SK-N-SH (cell line): ENCODE measurements around the gene TANK. TPM values are rescaled to one million over a fixed set of nuclear protein-coding genes. Genes with fewer than 3 reads are reported as not detected.

Experiments used
- CTCF ChIA-PET: fragments of 300-600, 350-600 bp; formaldehyde crosslinking; extraction: SDS; loops from one replicate; lab custom pipeline; 2021; lab: Yijun Ruan, JAX
- POLR2A ChIA-PET: fragments of 350-600 bp; sonication (Branson Sonifier 250); formaldehyde crosslinking; extraction: SDS; loops from one replicate; lab custom pipeline; 2020; ENCODE audit warnings: antibody characterized with exemption, inconsistent platforms; lab: Yijun Ruan, JAX
- DNase-seq: peaks from one replicate; pipeline ENCODE4 v3.0.0; 2012
- H2AFZ ChIP-seq: fragments of 200-600 bp; sonication (generic); 2 replicates; pipeline ENCODE4 v1.8.1; 2016; ENCODE audit warnings: antibody characterized with exemption, mild to moderate bottlenecking, low read depth
- H3F3A ChIP-seq: fragments of 200-600 bp; sonication (generic); replicated peaks from 2 replicates; pipeline ENCODE3; 2016; ENCODE audit warnings: antibody characterized with exemption, mild to moderate bottlenecking; ENCODE audit not compliant: insufficient read depth
- H3K27ac ChIP-seq, 2 experiments: fragments of 200-500 bp in 1 of 2; fragments of 200-600 bp in 1 of 2; sonication (Bioruptor generic) in 1 of 2; sonication (generic), shearing (Covaris generic) in 1 of 2; 2 replicates each; pipeline versions ENCODE4 v1.5.1 to v1.6.1; 2014 to 2016; ENCODE audit warnings: low read depth in 2 of 2, inconsistent platforms in 1 of 2, low read length in 1 of 2, mild to moderate bottlenecking in 1 of 2, mixed read lengths in 1 of 2
- H3K27me3 ChIP-seq: fragments of 200-600 bp; sonication (generic), shearing (Covaris generic); 2 replicates; pipeline ENCODE4 v1.6.1; 2016; ENCODE audit warnings: mixed run types; ENCODE audit not compliant: insufficient read depth
- H3K36me3 ChIP-seq, 2 experiments: fragments of 200-500 bp in 1 of 2; fragments of 200-600 bp in 1 of 2; sonication (Bioruptor generic) in 1 of 2; sonication (generic) in 1 of 2; replicated peaks in 1 of 2; 2 replicates each; pipeline versions ENCODE3 to v1.5.1; 2014 to 2016; ENCODE audit warnings: low read length in 1 of 2, mild to moderate bottlenecking in 1 of 2; ENCODE audit not compliant: insufficient read depth in 2 of 2, control insufficient read depth in 1 of 2
- H3K4me1 ChIP-seq, 2 experiments: fragments of 200-500 bp in 1 of 2; fragments of 200-600 bp in 1 of 2; sonication (Bioruptor generic) in 1 of 2; sonication (generic), shearing (Covaris generic) in 1 of 2; 2 replicates each; pipeline versions ENCODE4 v1.5.1 to v1.6.1; 2014 to 2016; ENCODE audit warnings: low read depth in 1 of 2, low read length in 1 of 2, mixed run types in 1 of 2; ENCODE audit not compliant: insufficient read depth in 2 of 2, control insufficient read depth in 1 of 2
- H3K4me2 ChIP-seq: fragments of 200-600 bp; sonication (generic), shearing (Covaris generic); 2 replicates; pipeline ENCODE4 v1.6.1; 2017; ENCODE audit warnings: mixed run types
- H3K4me3 ChIP-seq, 2 experiments: fragments of 200-500 bp in 1 of 2; fragments of 200-600 bp in 1 of 2; sonication (Bioruptor generic) in 1 of 2; sonication (generic), shearing (Covaris generic) in 1 of 2; 2 replicates each; pipeline versions ENCODE4 v1.5.1 to v1.8.1; 2014 to 2016; ENCODE audit warnings: low read depth in 2 of 2, inconsistent platforms in 1 of 2, low read length in 1 of 2, mild to moderate bottlenecking in 1 of 2, mixed read lengths in 1 of 2, moderate library complexity in 1 of 2
- H3K79me2 ChIP-seq: fragments of 200-600 bp; sonication (generic); 2 replicates; pipeline ENCODE4 v1.8.1; 2017; ENCODE audit warnings: mild to moderate bottlenecking; ENCODE audit not compliant: insufficient read depth
- H3K9ac ChIP-seq: fragments of 200-600 bp; sonication (generic); 2 replicates; pipeline ENCODE4 v1.6.1; 2017; ENCODE audit warnings: mixed run types
- H3K9me2 ChIP-seq: fragments of 200-600 bp; sonication (generic); 2 replicates; pipeline ENCODE4 v1.6.1; 2017; ENCODE audit warnings: mixed run types
- H3K9me3 ChIP-seq: fragments of 200-600 bp; sonication (generic); 2 replicates; pipeline ENCODE4 v1.6.1; 2017; ENCODE audit warnings: mixed run types, mild to moderate bottlenecking, moderate library complexity
- H4K20me1 ChIP-seq: fragments of 200-600 bp; sonication (generic); 2 replicates; pipeline ENCODE4 v1.6.1; 2017; ENCODE audit warnings: mild to moderate bottlenecking, mixed run types; ENCODE audit not compliant: insufficient read depth
- CTCF ChIP-seq: fragments of 200-600 bp; sonication (generic); IDR thresholded peaks from 2 replicates; pipeline ENCODE4 v1.6.1; 2017; ENCODE audit warnings: antibody characterized with exemption, mild to moderate bottlenecking, moderate library complexity
- EZH2phosphoT487 ChIP-seq: fragments of 200-600 bp; sonication (generic); IDR thresholded peaks from 2 replicates; pipeline ENCODE4 v1.6.1; 2017; ENCODE audit warnings: low read depth, mixed run types, mild to moderate bottlenecking, antibody characterized with exemption, moderate library complexity, borderline replicate concordance
- FOSL2 ChIP-seq: IDR thresholded peaks from 2 replicates; pipeline ENCODE4 v1.4.0; 2012; ENCODE audit warnings: low read depth, mild to moderate bottlenecking, moderate library complexity, borderline replicate concordance
- FOXJ3 ChIP-seq: sonication (generic); formaldehyde crosslinking; IDR thresholded peaks from 2 replicates; pipeline ENCODE4 v1.5.1; 2020; ENCODE audit warnings: mild to moderate bottlenecking, missing genetic modification reagents
- MEF2A ChIP-seq: IDR thresholded peaks from 2 replicates; pipeline ENCODE4 v1.4.0; 2012; ENCODE audit warnings: low read depth, borderline replicate concordance
- MXI1 ChIP-seq: IDR thresholded peaks from 2 replicates; pipeline ENCODE4 v1.6.1; 2012; ENCODE audit warnings: mild to moderate bottlenecking, low read depth, low read length, improper control_type of control experiment
- NRF1 ChIP-seq: IDR thresholded peaks from 2 replicates; pipeline ENCODE4 v1.6.1; 2012; ENCODE audit warnings: low read depth, mild to moderate bottlenecking, low read length
- RCOR1 ChIP-seq: fragments of 150-350 bp; IDR thresholded peaks from 2 replicates; pipeline ENCODE4 v1.6.1; 2017; ENCODE audit warnings: antibody characterized with exemption, low read length
- REST ChIP-seq: IDR thresholded peaks from 2 replicates; pipeline ENCODE4 v1.6.1; 2012; ENCODE audit warnings: mild to moderate bottlenecking, low read depth, low read length, moderate library complexity
- RFX5 ChIP-seq: IDR thresholded peaks from 2 replicates; pipeline ENCODE4 v1.6.1; 2012; ENCODE audit warnings: mild to moderate bottlenecking, improper control_type of control experiment, low read length
- RXRA ChIP-seq: IDR thresholded peaks from 2 replicates; pipeline ENCODE4 v1.4.0; 2012; ENCODE audit warnings: low read depth, mild to moderate bottlenecking, borderline replicate concordance
- TAF1 ChIP-seq: IDR thresholded peaks from 2 replicates; pipeline ENCODE4 v1.6.1; 2012; ENCODE audit warnings: low read depth, mild to moderate bottlenecking, low read length, moderate library complexity, borderline replicate concordance
- WGBS: methylation state at CpG from one replicate; pipeline ENCODE4 v1.1.6; 2017; ENCODE audit warnings: low lambda C conversion rate; 5-methylcytosine and 5-hydroxymethylcytosine counted together
- polyA plus RNA-seq, 3 experiments: library from polyadenylated mRNA; depleted of rRNA; stranded (reverse); fragments of >200 nt; gene quantifications; 2 replicates each; pipeline ENCODE4 v1.2.3, GENCODE V29; 2012

The TANK gene
- polyA plus RNA-seq, 1 of the 3 experiments (the other 2 are of a cell fraction): 25.7 TPM

GRCh38 chr2:161115205-161115604, 45.0 kb upstream of the TANK start (continued):
- TF ChIP-seq REST (no peak), RXRA (no peak), CTCF (no peak), RCOR1 (no peak), FOXJ3 (CRISPR knock-in tag) (no peak), FOSL2 (no peak)

- no peak overlapping the region for H3K4me2 ChIP-seq
- H3K4me1 ChIP-seq: no peaks in the 10 kb centered on the region
- WGBS: 61% methylated on average over 3 of the region's 3 CpGs
- no peak for DNase-seq
- H4K20me1 ChIP-seq: no peaks in the 10 kb centered on the region
- CTCF ChIA-PET: interaction anchor here (1.9 kb wide), 1 partner anchor 52 kb away, joined by 8 read pairs; no protein-coding TSS in a partner anchor
- H3K36me3 ChIP-seq: no peaks in the 10 kb centered on the region
- no peaks in the 10 kb centered on the region for H3K9me3 ChIP-seq
- POLR2A ChIA-PET: no interaction called here
- H3K9me2 ChIP-seq: no peaks in the 10 kb centered on the region
- no peaks in the 10 kb centered on the region for H3K79me2 ChIP-seq
- TF ChIP-seq EZH2phosphoT487: no peak
- no peak for TF ChIP-seq NRF1
- no peak for TF ChIP-seq FOSL2
- no peak for TF ChIP-seq MXI1
- no peak for TF ChIP-seq MEF2A
- TF ChIP-seq RFX5: no peak
- no peak for TF ChIP-seq TAF1
- no peak overlapping the region for H2AFZ ChIP-seq
- H3K27me3 ChIP-seq: no peaks in the 10 kb centered on the region
- H3K9ac ChIP-seq: no peak overlapping the region
- no peak overlapping the region for H3K4me3 ChIP-seq
- no peaks in the 10 kb centered on the region for H3F3A ChIP-seq
- no peak overlapping the region for H3K27ac ChIP-seq
Observed at GRCh38 chr2:161115605-161116380, 44.4 kb upstream of the TANK start.
